ENCODE results near the gene CASP9. TPM values are rescaled to one million over a fixed set of nuclear protein-coding genes. Genes with fewer than 3 reads are reported as not detected.

The CASP9 gene
- total and polyA plus RNA-seq, 2 experiments from 2014 or later = 14.2 to 17.1 TPM

GRCh38 chr1:15477646-15478212 lies 46.3 kb downstream of the CASP9 start:
- Histone ChIP-seq H3K4me3 (no peak overlapping the region), H4K20me1 (ENCODE audit: insufficient read depth, poor library complexity, severe bottlenecking) (no peaks in the 10 kb centered on the region), H3K27me3 (no peaks in the 10 kb centered on the region), H3K4me1 (ENCODE audit: insufficient read depth) (peaks cover 3% of the 10 kb centered on the region), H3K27ac (no peak overlapping the region), H2AFZ (no peak overlapping the region), H3K79me2 (no peaks in the 10 kb centered on the region), H3K9me3 (ENCODE audit: low read depth) (no peaks in the 10 kb centered on the region), H3K9me2 (replicated peaks; ENCODE audit: insufficient read depth) (no peaks in the 10 kb centered on the region), H3K4me2 (no peak overlapping the region), H3K36me3 (replicated peaks; ENCODE audit: insufficient read depth, low read depth) (no peaks in the 10 kb centered on the region)
- DNase-seq (ENCODE audit: low spot score) = no peak
- TF ChIP-seq CTCF (IDR thresholded peaks at IDR 0.05; ENCODE audit: poor library complexity) = no peak
- no peak for TF ChIP-seq EZH2phosphoT487 (IDR thresholded peaks at IDR 0.05; ENCODE audit: low read depth, severe bottlenecking, unreplicated experiment)
- no peak for TF ChIP-seq EZH2 (IDR thresholded peaks at IDR 0.05; ENCODE audit: borderline replicate concordance)
- WGBS (ENCODE audit: low lambda C conversion rate, missing lambda C conversion rate) = 74% methylated on average over 5 of the region's 5 CpGs

- DNase-seq (ENCODE audit: low spot score) = no peak
- H4K20me1 ChIP-seq (ENCODE audit: insufficient read depth, poor library complexity, severe bottlenecking) = no peaks in the 10 kb centered on the region
- no peaks in the 10 kb centered on the region for H3K9me3 ChIP-seq (ENCODE audit: low read depth)
- no peak overlapping the region for H3K4me3 ChIP-seq
- H2AFZ ChIP-seq = no peak overlapping the region
- no peaks in the 10 kb centered on the region for H3K36me3 ChIP-seq (replicated peaks; ENCODE audit: insufficient read depth, low read depth)
- H3K4me1 ChIP-seq (ENCODE audit: insufficient read depth) = peaks cover 3% of the 10 kb centered on the region
- H3K27me3 ChIP-seq = no peaks in the 10 kb centered on the region
- H3K27ac ChIP-seq = no peak overlapping the region
- no peaks in the 10 kb centered on the region for H3K79me2 ChIP-seq
- no peak overlapping the region for H3K4me2 ChIP-seq
- no peaks in the 10 kb centered on the region for H3K9me2 ChIP-seq (replicated peaks; ENCODE audit: insufficient read depth)
- no peak for TF ChIP-seq EZH2 (IDR thresholded peaks at IDR 0.05; ENCODE audit: borderline replicate concordance)
- no peak for TF ChIP-seq EZH2phosphoT487 (IDR thresholded peaks at IDR 0.05; ENCODE audit: low read depth, severe bottlenecking, unreplicated experiment)
- no peak for TF ChIP-seq CTCF (IDR thresholded peaks at IDR 0.05; ENCODE audit: poor library complexity)
- WGBS (ENCODE audit: low lambda C conversion rate, missing lambda C conversion rate) = 96% methylated on average over 3 of the region's 3 CpGs
Observed at GRCh38 chr1:15476927-15477326, 47.1 kb downstream of the CASP9 start.

DNA sequence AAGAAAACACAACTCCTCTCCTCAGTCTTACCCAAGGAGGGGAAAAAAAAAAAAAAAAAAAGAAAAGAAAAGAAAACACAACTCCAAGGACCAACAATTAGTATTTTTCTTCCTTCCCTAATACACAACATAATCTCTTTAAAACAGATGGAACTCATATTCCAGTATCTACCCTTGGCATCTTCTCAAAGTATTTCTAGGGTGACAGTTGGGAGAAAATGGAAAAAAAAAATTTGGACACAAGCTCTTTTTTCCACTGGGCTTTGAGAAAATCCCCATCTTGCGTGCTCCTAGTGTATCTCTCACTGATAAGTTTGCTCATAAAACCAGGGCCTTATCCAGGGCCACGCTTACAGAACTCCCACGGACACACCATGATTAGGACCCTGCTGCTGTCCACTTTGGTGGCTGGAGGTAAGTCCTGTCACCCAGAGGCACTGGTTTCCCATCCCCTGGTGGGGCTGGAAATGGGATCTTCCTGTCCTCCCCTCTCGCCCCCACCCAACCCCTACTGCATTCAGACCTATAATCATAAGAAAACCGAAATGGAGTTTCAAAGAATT lies 48.2 kb downstream of the CASP9 start, which contains the start of gene CELA2B:
CELA2B (plus strand) TSS at position 353 of the 563 bp plus-strand sequence; CDS start at position 375, 22 bp downstream.
- no peak for DNase-seq (ENCODE audit: low spot score)
- no peaks in the 10 kb centered on the region for H3K27me3 ChIP-seq
- no peaks in the 10 kb centered on the region for H3K9me3 ChIP-seq (ENCODE audit: low read depth)
- no peak within 1 kb of the TSS for H2AFZ ChIP-seq
- 78% methylated on average over 5 of the region's 5 CpGs for WGBS (ENCODE audit: low lambda C conversion rate, missing lambda C conversion rate)
- no peaks in the 10 kb centered on the region for H4K20me1 ChIP-seq (ENCODE audit: insufficient read depth, poor library complexity, severe bottlenecking)
- H3K4me1 ChIP-seq (ENCODE audit: insufficient read depth) = peaks cover 3% of the 10 kb centered on the region
- no peak within 1 kb of the TSS for H3K27ac ChIP-seq
- no peak within 1 kb of the TSS for H3K4me2 ChIP-seq
- H3K9me2 ChIP-seq (replicated peaks; ENCODE audit: insufficient read depth) = no peaks in the 10 kb centered on the region
- no peaks in the 10 kb centered on the region for H3K79me2 ChIP-seq
- no peaks in the 10 kb centered on the region for H3K36me3 ChIP-seq (replicated peaks; ENCODE audit: insufficient read depth, low read depth)
- TF ChIP-seq EZH2 (IDR thresholded peaks at IDR 0.05; ENCODE audit: borderline replicate concordance) = no peak
- no peak for TF ChIP-seq EZH2phosphoT487 (IDR thresholded peaks at IDR 0.05; ENCODE audit: low read depth, severe bottlenecking, unreplicated experiment)
- TF ChIP-seq CTCF (IDR thresholded peaks at IDR 0.05; ENCODE audit: poor library complexity) = no peak
- no peak within 1 kb of the TSS for H3K4me3 ChIP-seq
